Measurements from ENCODE around the gene SCGB3A1.

- TF ChIP-seq CTCF (IDR thresholded peaks at IDR 0.05) (no peak), EZH2 (IDR thresholded peaks at IDR 0.05; ENCODE audit: borderline replicate concordance, insufficient read depth, low read depth, low read length, poor library complexity, severe bottlenecking) (no peak)
Measured at GRCh38 chr5:180598316-180598701, 7.0 kb upstream of the SCGB3A1 start.

Data from B cell (primary cell).